ENCODE measurements around the gene MIPOL1. TPM values are rescaled to one million over a fixed set of nuclear protein-coding genes. Genes with fewer than 3 reads are reported as not detected.

The MIPOL1 gene
- total and polyA plus RNA-seq, 2 of the 4 experiments (the other 2 are of a cell fraction), result 2.7 to 5.9 TPM

DNA sequence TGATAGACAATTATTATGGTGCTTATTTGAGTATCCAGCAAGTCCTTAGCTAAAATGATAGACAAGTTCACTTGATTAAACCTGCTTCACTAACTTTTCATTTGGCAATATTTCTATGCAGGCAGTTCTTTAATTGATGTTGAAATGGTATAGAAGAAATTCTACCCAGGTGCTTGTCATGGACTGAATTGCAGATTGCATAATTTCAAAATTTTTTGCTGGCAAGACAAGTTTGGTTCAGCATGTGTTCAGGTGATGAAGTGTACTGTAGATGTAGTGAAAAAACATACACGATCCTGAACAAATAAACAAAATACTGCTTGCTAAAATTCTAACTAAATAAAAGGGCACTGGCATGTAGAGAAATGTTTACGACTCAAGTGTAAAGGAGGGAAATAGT, 208.4 kb downstream of the MIPOL1 start:
- no peak overlapping the region for H2AFZ ChIP-seq (replicated peaks; ENCODE audit: low read length, poor library complexity)
- no peak overlapping the region for H3K56ac ChIP-seq (ENCODE audit: extremely low read depth, insufficient read depth, low read length)
- no peak overlapping the region for H3K9ac ChIP-seq (ENCODE audit: low read depth, low read length)
- H4K20me1 ChIP-seq (ENCODE audit: insufficient read depth, low read length), result no peaks in the 10 kb centered on the region
- H3K23ac ChIP-seq (ENCODE audit: low read depth, low read length), result no peak overlapping the region
- no peaks in the 10 kb centered on the region for H3K9me3 ChIP-seq (ENCODE audit: control insufficient read depth, insufficient read depth, low read length)
- H3K4ac ChIP-seq (ENCODE audit: low read depth, low read length), result no peak overlapping the region
- no peaks in the 10 kb centered on the region for H3K9me1 ChIP-seq (ENCODE audit: insufficient read depth, low read length)
- H3K4me2 ChIP-seq (ENCODE audit: low read depth, low read length), result no peak overlapping the region
- H4K91ac ChIP-seq (ENCODE audit: insufficient read depth, low read depth, low read length), result no peak overlapping the region
- no peaks in the 10 kb centered on the region for H3K79me1 ChIP-seq (ENCODE audit: low read depth in 1 of 2, low read length in 2 of 2)
- H3K4me1 ChIP-seq (ENCODE audit: control insufficient read depth, insufficient read depth, low read length), result no peaks in the 10 kb centered on the region
- no peak overlapping the region for H2AK5ac ChIP-seq (ENCODE audit: low read depth, low read length)
- no TSS peak for BruUV-seq (replicated peaks)
- no peak overlapping the region for H2BK120ac ChIP-seq (ENCODE audit: low read depth, low read length)
- no peaks in the 10 kb centered on the region for H3K27me3 ChIP-seq (ENCODE audit: control insufficient read depth, insufficient read depth, low read length)
- ChIA-PET POLR2A (ENCODE audit: unreplicated experiment) (no interaction called here), CTCF (no interaction called here)
- ATAC-seq (ENCODE audit: low read depth) (no peak), DNase-seq (no peak)
- TF ChIP-seq, protein P1, sequence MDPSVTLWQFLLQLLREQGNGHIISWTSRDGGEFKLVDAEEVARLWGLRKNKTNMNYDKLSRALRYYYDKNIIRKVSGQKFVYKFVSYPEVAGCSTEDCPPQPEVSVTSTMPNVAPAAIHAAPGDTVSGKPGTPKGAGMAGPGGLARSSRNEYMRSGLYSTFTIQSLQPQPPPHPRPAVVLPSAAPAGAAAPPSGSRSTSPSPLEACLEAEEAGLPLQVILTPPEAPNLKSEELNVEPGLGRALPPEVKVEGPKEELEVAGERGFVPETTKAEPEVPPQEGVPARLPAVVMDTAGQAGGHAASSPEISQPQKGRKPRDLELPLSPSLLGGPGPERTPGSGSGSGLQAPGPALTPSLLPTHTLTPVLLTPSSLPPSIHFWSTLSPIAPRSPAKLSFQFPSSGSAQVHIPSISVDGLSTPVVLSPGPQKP (IDR thresholded peaks at IDR 0.05; ENCODE audit: borderline replicate concordance, low read depth, low read length), result no peak
- no peak for TF ChIP-seq MXI1 (IDR thresholded peaks at IDR 0.05; ENCODE audit: borderline replicate concordance, low read depth, low read length)
- TF ChIP-seq, protein P2, sequence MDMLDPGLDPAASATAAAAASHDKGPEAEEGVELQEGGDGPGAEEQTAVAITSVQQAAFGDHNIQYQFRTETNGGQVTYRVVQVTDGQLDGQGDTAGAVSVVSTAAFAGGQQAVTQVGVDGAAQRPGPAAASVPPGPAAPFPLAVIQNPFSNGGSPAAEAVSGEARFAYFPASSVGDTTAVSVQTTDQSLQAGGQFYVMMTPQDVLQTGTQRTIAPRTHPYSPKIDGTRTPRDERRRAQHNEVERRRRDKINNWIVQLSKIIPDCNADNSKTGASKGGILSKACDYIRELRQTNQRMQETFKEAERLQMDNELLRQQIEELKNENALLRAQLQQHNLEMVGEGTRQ (IDR thresholded peaks at IDR 0.05; ENCODE audit: low read depth, low read length), result no peak
- TF ChIP-seq CHD1 (IDR thresholded peaks at IDR 0.05; ENCODE audit: low read depth, low read length), result no peak
- no peak for TF ChIP-seq SMC3 (IDR thresholded peaks at IDR 0.05; ENCODE audit: low read depth, low read length)
- TF ChIP-seq RCOR1 (IDR thresholded peaks at IDR 0.05; ENCODE audit: insufficient replicate concordance, low read length), result no peak
- TF ChIP-seq, protein P3, sequence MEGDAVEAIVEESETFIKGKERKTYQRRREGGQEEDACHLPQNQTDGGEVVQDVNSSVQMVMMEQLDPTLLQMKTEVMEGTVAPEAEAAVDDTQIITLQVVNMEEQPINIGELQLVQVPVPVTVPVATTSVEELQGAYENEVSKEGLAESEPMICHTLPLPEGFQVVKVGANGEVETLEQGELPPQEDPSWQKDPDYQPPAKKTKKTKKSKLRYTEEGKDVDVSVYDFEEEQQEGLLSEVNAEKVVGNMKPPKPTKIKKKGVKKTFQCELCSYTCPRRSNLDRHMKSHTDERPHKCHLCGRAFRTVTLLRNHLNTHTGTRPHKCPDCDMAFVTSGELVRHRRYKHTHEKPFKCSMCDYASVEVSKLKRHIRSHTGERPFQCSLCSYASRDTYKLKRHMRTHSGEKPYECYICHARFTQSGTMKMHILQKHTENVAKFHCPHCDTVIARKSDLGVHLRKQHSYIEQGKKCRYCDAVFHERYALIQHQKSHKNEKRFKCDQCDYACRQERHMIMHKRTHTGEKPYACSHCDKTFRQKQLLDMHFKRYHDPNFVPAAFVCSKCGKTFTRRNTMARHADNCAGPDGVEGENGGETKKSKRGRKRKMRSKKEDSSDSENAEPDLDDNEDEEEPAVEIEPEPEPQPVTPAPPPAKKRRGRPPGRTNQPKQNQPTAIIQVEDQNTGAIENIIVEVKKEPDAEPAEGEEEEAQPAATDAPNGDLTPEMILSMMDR (conservative IDR thresholded peaks at IDR 0.05; ENCODE audit: low read depth, low read length), result no peak
- no peak for TF ChIP-seq RFX5 (IDR thresholded peaks at IDR 0.05; ENCODE audit: low read depth, low read length)
- TF ChIP-seq CEBPB (IDR thresholded peaks at IDR 0.05; ENCODE audit: low read depth, low read length), result no peak
- no peak for TF ChIP-seq BHLHE40 (IDR thresholded peaks at IDR 0.05; ENCODE audit: low read depth, low read length)
- no peak for TF ChIP-seq RAD21 (IDR thresholded peaks at IDR 0.05; ENCODE audit: low read length)
- no peak for TF ChIP-seq MAFK (IDR thresholded peaks at IDR 0.05; ENCODE audit: low read depth, low read length)
- TF ChIP-seq POLR2A (IDR thresholded peaks at IDR 0.05; ENCODE audit: low read depth, low read length), result no peak
- TF ChIP-seq NFE2L2 (IDR thresholded peaks at IDR 0.05; ENCODE audit: low read depth, low read length), result no peak
- dilution Hi-C loops (cut with HindIII; ENCODE audit: low sequenced_read_pairs, unreplicated experiment), result no loop called here
- no peak overlapping the region for H3K14ac ChIP-seq (replicated peaks; ENCODE audit: low read depth, low read length)
- no peaks in the 10 kb centered on the region for H3K36me3 ChIP-seq (ENCODE audit: control insufficient read depth, insufficient read depth, low read length)
- in situ Hi-C loops (cut with MboI; ENCODE audit: low sequenced_read_pairs), result no loop called here
- H3K18ac ChIP-seq (ENCODE audit: low read depth, low read length), result no peak overlapping the region
- no peak overlapping the region for H3K27ac ChIP-seq (ENCODE audit: insufficient read depth, low read length)
- H2BK15ac ChIP-seq (ENCODE audit: low read depth, low read length), result no peak overlapping the region
- H3K4me3 ChIP-seq (ENCODE audit: insufficient read depth, low read depth, low read length), result no peak overlapping the region
- H4K8ac ChIP-seq (ENCODE audit: low read depth in 2 of 2, low read length in 2 of 2), result no peak overlapping the region
- intact Hi-C loops (cut with micrococcal nuclease), result no loop called here
- no peak overlapping the region for H2BK20ac ChIP-seq (ENCODE audit: low read depth, low read length)
- H2AK9ac ChIP-seq (replicated peaks; ENCODE audit: low read depth, low read length, poor library complexity), result no peak overlapping the region
- H4K5ac ChIP-seq (ENCODE audit: low read depth, low read length), result no peak overlapping the region
- no peak overlapping the region for H2BK5ac ChIP-seq (ENCODE audit: low read depth, low read length, poor library complexity, severe bottlenecking)
- WGBS, 2 experiments (ENCODE audit: extremely low coverage in 2 of 2, insufficient read length in 1 of 2), result no CpG with 5 or more reads among the region's 2 CpGs
